IMR-90 (cell line): Measurements from ENCODE around the gene TMEM72. TPM values are rescaled to one million over a fixed set of nuclear protein-coding genes. Genes with fewer than 3 reads are reported as not detected.

Experiments used
- ATAC-seq: fragments of 200-7000 bp; cut with Tn5 transposase; 2 replicates; pipeline ENCODE4 v1.9.1; 2020; ENCODE audit warnings: low read depth, mild to moderate bottlenecking, moderate library complexity
- BruUV-seq: library from RNA; stranded (reverse); fragments of 400-500 nt; replicated peaks from 2 replicates; lab custom pipeline; 2021; lab: Mats Ljungman, UMichigan
- CTCF ChIA-PET: fragments of 300-600 bp; formaldehyde crosslinking; extraction: SDS; loops from one replicate; lab custom pipeline; 2021; ENCODE audit warnings: antibody characterized with exemption; lab: Yijun Ruan, JAX
- POLR2A ChIA-PET: fragments of 300-600 bp; sonication (Branson Sonifier 250); formaldehyde crosslinking; loops from one replicate; lab custom pipeline; 2022; ENCODE audit warnings: antibody characterized with exemption; ENCODE audit not compliant: unreplicated experiment; lab: Charles Lee
- DNase-seq: peaks from one replicate; pipeline ENCODE4 v3.0.0; 2013
- H2AFZ ChIP-seq: replicated peaks from 2 replicates; pipeline ENCODE3; 2013; ENCODE audit warnings: low read length, mild to moderate bottlenecking; ENCODE audit not compliant: poor library complexity
- H2AK5ac ChIP-seq: 2 replicates; pipeline ENCODE4 v1.6.1; 2013; ENCODE audit warnings: low read depth, low read length, inconsistent platforms
- H2AK9ac ChIP-seq: replicated peaks from 2 replicates; pipeline ENCODE3; 2013; ENCODE audit warnings: mild to moderate bottlenecking, low read depth, low read length, moderate library complexity; ENCODE audit not compliant: poor library complexity
- H2BK120ac ChIP-seq: 2 replicates; pipeline ENCODE4 v1.6.1; 2013; ENCODE audit warnings: low read depth, low read length, inconsistent platforms
- H2BK15ac ChIP-seq: 3 replicates; pipeline ENCODE4 v1.6.1; 2013; ENCODE audit warnings: low read depth, low read length, inconsistent platforms
- H2BK20ac ChIP-seq: 2 replicates; pipeline ENCODE4 v1.6.1; 2013; ENCODE audit warnings: low read depth, mild to moderate bottlenecking, inconsistent platforms, low read length, moderate library complexity
- H2BK5ac ChIP-seq: 2 replicates; pipeline ENCODE4 v1.6.1; 2013; ENCODE audit warnings: mild to moderate bottlenecking, low read depth, low read length, inconsistent platforms; ENCODE audit not compliant: poor library complexity, severe bottlenecking
- H3K14ac ChIP-seq: replicated peaks from 2 replicates; pipeline ENCODE4 v1.6.1; 2013; ENCODE audit warnings: low read depth, low read length, inconsistent platforms
- H3K18ac ChIP-seq: 2 replicates; pipeline ENCODE4 v1.6.1; 2013; ENCODE audit warnings: low read depth, low read length, control low read depth
- H3K23ac ChIP-seq: 2 replicates; pipeline ENCODE4 v1.6.1; 2013; ENCODE audit warnings: low read depth, low read length, inconsistent platforms
- H3K27ac ChIP-seq: 2 replicates; pipeline ENCODE4 v1.5.1; 2013; ENCODE audit warnings: mild to moderate bottlenecking, control low read depth, low read length; ENCODE audit not compliant: insufficient read depth
- H3K27me3 ChIP-seq: 2 replicates; pipeline ENCODE4 v1.6.1; 2013; ENCODE audit warnings: low read length; ENCODE audit not compliant: control insufficient read depth, insufficient read depth
- H3K36me3 ChIP-seq: 2 replicates; pipeline ENCODE4 v1.6.1; 2013; ENCODE audit warnings: low read length, mixed read lengths; ENCODE audit not compliant: control insufficient read depth, insufficient read depth
- H3K4ac ChIP-seq: 2 replicates; pipeline ENCODE4 v1.6.1; 2013; ENCODE audit warnings: low read depth, low read length, inconsistent platforms
- H3K4me1 ChIP-seq: 2 replicates; pipeline ENCODE4 v1.6.1; 2013; ENCODE audit warnings: low read length, mixed read lengths; ENCODE audit not compliant: control insufficient read depth, insufficient read depth
- H3K4me2 ChIP-seq: 2 replicates; pipeline ENCODE4 v1.6.1; 2013; ENCODE audit warnings: low read depth, mild to moderate bottlenecking, control low read depth, low read length, moderate library complexity
- H3K4me3 ChIP-seq: 2 replicates; pipeline ENCODE4 v1.5.1; 2013; ENCODE audit warnings: low read depth, mild to moderate bottlenecking, control low read depth, low read length, moderate library complexity; ENCODE audit not compliant: insufficient read depth
- H3K56ac ChIP-seq: 2 replicates; pipeline ENCODE4 v1.6.1; 2013; ENCODE audit warnings: low read length, inconsistent platforms; ENCODE audit not compliant: insufficient read depth; ENCODE audit errors: extremely low read depth
- H3K79me1 ChIP-seq, 2 experiments: 2 replicates each; pipeline ENCODE4 v1.6.1; 2013; ENCODE audit warnings: low read length in 2 of 2, inconsistent platforms in 1 of 2, low read depth in 1 of 2
- H3K9ac ChIP-seq: 2 replicates; pipeline ENCODE4 v1.6.1; 2013; ENCODE audit warnings: low read depth, low read length, control low read depth
- H3K9me1 ChIP-seq: 2 replicates; pipeline ENCODE4 v1.6.1; 2013; ENCODE audit warnings: low read length, inconsistent platforms; ENCODE audit not compliant: insufficient read depth
- H3K9me3 ChIP-seq: 2 replicates; pipeline ENCODE4 v1.6.1; 2013; ENCODE audit warnings: low read length; ENCODE audit not compliant: control insufficient read depth, insufficient read depth
- H4K20me1 ChIP-seq: 2 replicates; pipeline ENCODE4 v1.6.1; 2013; ENCODE audit warnings: low read length, inconsistent platforms; ENCODE audit not compliant: insufficient read depth
- H4K5ac ChIP-seq: 2 replicates; pipeline ENCODE4 v1.6.1; 2013; ENCODE audit warnings: mild to moderate bottlenecking, low read depth, low read length, control low read depth
- H4K8ac ChIP-seq, 2 experiments: 2 replicates each; pipeline ENCODE4 v1.6.1; 2013; ENCODE audit warnings: low read depth in 2 of 2, low read length in 2 of 2, control low read depth in 1 of 2, inconsistent platforms in 1 of 2
- H4K91ac ChIP-seq: 2 replicates; pipeline ENCODE4 v1.6.1; 2013; ENCODE audit warnings: low read depth, low read length, inconsistent platforms; ENCODE audit not compliant: insufficient read depth
- BHLHE40 ChIP-seq: fragments of 150-350 bp; IDR thresholded peaks from 2 replicates; pipeline ENCODE4 v1.6.1; 2016; ENCODE audit warnings: mild to moderate bottlenecking, low read depth, low read length
- CEBPB ChIP-seq: IDR thresholded peaks from 2 replicates; pipeline ENCODE4 v1.6.1; 2012; ENCODE audit warnings: low read depth, low read length, improper control_type of control experiment
- CHD1 ChIP-seq: IDR thresholded peaks from 2 replicates; pipeline ENCODE4 v1.6.1; 2012; ENCODE audit warnings: low read depth, low read length, improper control_type of control experiment
- CTCF ChIP-seq: conservative IDR thresholded peaks from 2 replicates; pipeline ENCODE4 v1.5.1; 2012; ENCODE audit warnings: mild to moderate bottlenecking, low read depth, low read length, improper control_type of control experiment
- ELK1 ChIP-seq: fragments of 150-350 bp; IDR thresholded peaks from 2 replicates; pipeline ENCODE4 v1.6.1; 2016; ENCODE audit warnings: low read depth, mild to moderate bottlenecking, low read length, moderate library complexity, borderline replicate concordance
- FOS ChIP-seq: fragments of 150-350 bp; IDR thresholded peaks from 2 replicates; pipeline ENCODE4 v1.6.1; 2016; ENCODE audit warnings: low read depth, low read length
- MAFK ChIP-seq: IDR thresholded peaks from 2 replicates; pipeline ENCODE4 v1.6.1; 2012; ENCODE audit warnings: low read depth, low read length, improper control_type of control experiment
- MAZ ChIP-seq: IDR thresholded peaks from 2 replicates; pipeline ENCODE4 v1.6.1; 2012; ENCODE audit warnings: low read depth, mild to moderate bottlenecking, low read length, improper control_type of control experiment, moderate library complexity, borderline replicate concordance
- MXI1 ChIP-seq: IDR thresholded peaks from 2 replicates; pipeline ENCODE4 v1.6.1; 2012; ENCODE audit warnings: low read depth, mild to moderate bottlenecking, low read length, moderate library complexity, borderline replicate concordance
- NFE2L2 ChIP-seq: fragments of 150-350 bp; IDR thresholded peaks from 2 replicates; pipeline ENCODE4 v1.6.1; 2016; ENCODE audit warnings: low read depth, mild to moderate bottlenecking, low read length
- POLR2A ChIP-seq: IDR thresholded peaks from 2 replicates; pipeline ENCODE4 v1.6.1; 2012; ENCODE audit warnings: mild to moderate bottlenecking, low read depth, low read length
- RAD21 ChIP-seq: IDR thresholded peaks from 2 replicates; pipeline ENCODE4 v1.6.1; 2012; ENCODE audit warnings: low read length, improper control_type of control experiment
- RCOR1 ChIP-seq: IDR thresholded peaks from 2 replicates; pipeline ENCODE4 v1.6.1; 2012; ENCODE audit warnings: mild to moderate bottlenecking, low read length, improper control_type of control experiment; ENCODE audit not compliant: insufficient replicate concordance
- RFX5 ChIP-seq: IDR thresholded peaks from 2 replicates; pipeline ENCODE4 v1.8.0; 2012; ENCODE audit warnings: low read depth, mild to moderate bottlenecking, low read length, moderate library complexity
- SMC3 ChIP-seq: fragments of 150-350 bp; IDR thresholded peaks from 2 replicates; pipeline ENCODE4 v1.6.1; 2016; ENCODE audit warnings: low read depth, mild to moderate bottlenecking, antibody characterized with exemption, low read length, moderate library complexity
- USF2 ChIP-seq: fragments of 150-350 bp; IDR thresholded peaks from 2 replicates; pipeline ENCODE4 v1.6.1; 2017; ENCODE audit warnings: mild to moderate bottlenecking, antibody characterized with exemption, low read length, low read depth
- WGBS, 2 experiments: methylation state at CpG; one replicate each; pipeline versions ENCODE4 v1.1.5 to v1.1.7; 2013; ENCODE audit warnings: missing lambda C conversion rate in 2 of 2; ENCODE audit not compliant: insufficient read length in 1 of 2; ENCODE audit errors: extremely low coverage in 2 of 2; 5-methylcytosine and 5-hydroxymethylcytosine counted together
- dilution Hi-C: fragments of 300-500 bp; cut with HindIII; formaldehyde crosslinking; loops from one replicate; pipeline ENCODE4 v1.14.3; 2018; ENCODE audit warnings: low sequenced_read_pairs; ENCODE audit not compliant: unreplicated experiment
- in situ Hi-C: fragments of 300-500 bp; cut with MboI; formaldehyde crosslinking; loops from 3 replicates; pipeline ENCODE4 v1.14.3; 2019; ENCODE audit warnings: low sequenced_read_pairs, inconsistent platforms, mixed read lengths
- intact Hi-C: fragments of 100-400 bp; cut with micrococcal nuclease; formaldehyde crosslinking; loops from 2 replicates; pipeline ENCODE4 v1.10.0; 2022
- polyA plus RNA-seq, 3 experiments: library from polyadenylated mRNA; depleted of rRNA; stranded (reverse); fragments of >200 nt; gene quantifications; 2 replicates each; pipeline ENCODE4 v1.2.3, GENCODE V29; 2012; ENCODE audit warnings: low replicate concordance in 1 of 3
- total RNA-seq: library from RNA; depleted of rRNA; stranded (reverse); fragments of >200 nt; gene quantifications from 2 replicates; pipeline ENCODE4 v1.2.3, GENCODE V29; 2012

TMEM72 gene
- total and polyA plus RNA-seq, 2 of the 4 experiments (the other 2 are of a cell fraction) = not detected

GRCh38 chr10:44961230-44961571 is 50.1 kb downstream of the TMEM72 start:
- in situ Hi-C loops = no loop called here
- TF ChIP-seq RCOR1 (no peak), CTCF (no peak), MAFK (no peak), ELK1 (no peak), RAD21 (no peak), FOS (no peak), SMC3 (no peak), NFE2L2 (no peak), USF2 (no peak), POLR2A (no peak), MXI1 (no peak), CHD1 (no peak), CEBPB (no peak), BHLHE40 (no peak), RFX5 (no peak), MAZ (no peak)
- Histone ChIP-seq H2AFZ (no peak overlapping the region), H3K18ac (no peak overlapping the region), H3K9ac (no peak overlapping the region), H3K4ac (no peak overlapping the region), H2AK9ac (no peak overlapping the region), H3K23ac (no peak overlapping the region), H4K5ac (no peak overlapping the region), H2BK120ac (no peak overlapping the region), H3K27ac (no peak overlapping the region), H4K91ac (no peak overlapping the region), H2BK20ac (no peak overlapping the region), H3K36me3 (peaks cover 4% of the 10 kb centered on the region; the same call in 1 of the 2 replicates), H3K9me1 (peaks cover 11% of the 10 kb centered on the region), H3K79me1 (peaks cover 11 to 27% of the 10 kb centered on the region in 2 experiments; a peak in 3 of 4 replicates), H3K14ac (no peak overlapping the region), H2BK15ac (no peak overlapping the region), H2BK5ac (no peak overlapping the region), H4K20me1 (no peaks in the 10 kb centered on the region), H3K27me3 (no peaks in the 10 kb centered on the region), H3K4me3 (no peak overlapping the region), H3K4me1 (peaks cover 25% of the 10 kb centered on the region), H3K4me2 (no peak overlapping the region; the same call in 1 of the 2 replicates), H3K9me3 (peaks cover 2% of the 10 kb centered on the region; the same call in 1 of the 2 replicates), H3K56ac (no peak overlapping the region), H2AK5ac (no peak overlapping the region), H4K8ac (no peak overlapping the region)
- no TSS peak for BruUV-seq
- intact Hi-C loops = no loop called here
- POLR2A ChIA-PET = no interaction called here
- ATAC-seq = no peak
- dilution Hi-C loops = no loop called here
- WGBS, 2 experiments = 100% methylated on average over 1 of the region's 4 CpGs; no CpG with 5 or more reads in 1 of the 2 experiments
- CTCF ChIA-PET = no interaction called here
- no peak for DNase-seq
